AG09319 (cell line): ENCODE measurements around the gene CD244.

Source experiments
- DNase-seq: peaks from one replicate; pipeline ENCODE4 v3.0.0-alpha.2; 2010; ENCODE audit warnings: low read depth; ENCODE audit errors: extremely low read depth
- CTCF ChIP-seq: IDR thresholded peaks from 2 replicates; pipeline ENCODE4 v1.5.1; 2011; ENCODE audit warnings: low read depth, mild to moderate bottlenecking, inconsistent platforms, low read length, moderate library complexity

Gene CD244

DNA sequence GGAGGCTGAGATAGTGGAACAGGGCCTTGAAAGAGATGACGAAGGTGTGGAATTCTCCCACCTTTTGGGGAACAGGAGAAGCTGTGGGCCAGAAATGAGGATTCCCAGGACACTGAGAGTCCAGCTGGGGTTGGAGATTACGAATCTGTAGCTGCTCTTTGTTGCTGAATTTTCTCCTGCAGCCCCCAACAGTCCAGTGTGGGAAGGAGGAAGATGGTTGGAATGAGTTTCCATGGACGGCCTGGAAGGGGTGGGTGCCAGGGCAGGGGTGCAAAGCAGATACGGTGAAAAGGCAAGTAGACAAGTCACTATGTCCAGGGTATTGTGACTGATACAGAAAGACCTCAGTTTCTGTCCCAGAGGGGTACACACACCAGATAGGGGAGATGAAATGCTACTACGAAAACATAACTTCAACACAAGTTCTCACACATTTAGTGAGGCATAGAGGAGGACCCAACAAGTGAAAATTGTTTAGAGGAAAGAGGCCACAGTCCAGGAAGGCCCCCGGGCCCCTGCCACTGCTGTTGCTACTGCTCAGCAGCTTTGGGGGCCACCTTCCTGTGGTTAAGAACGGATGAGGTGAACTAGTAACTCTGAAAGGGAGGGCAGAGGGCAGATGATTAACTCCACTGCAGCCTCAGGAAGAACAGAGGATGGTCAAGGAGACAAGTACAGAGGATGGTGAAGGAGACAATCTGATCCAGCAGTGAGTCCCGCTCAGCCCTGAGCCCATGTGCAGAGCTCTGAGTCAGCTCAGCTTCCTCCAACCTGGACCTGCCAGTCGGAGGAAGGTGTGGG, 7.3 kb downstream of the CD244 start:
- DNase-seq, result no peak
- TF ChIP-seq CTCF, result no peak

DNA sequence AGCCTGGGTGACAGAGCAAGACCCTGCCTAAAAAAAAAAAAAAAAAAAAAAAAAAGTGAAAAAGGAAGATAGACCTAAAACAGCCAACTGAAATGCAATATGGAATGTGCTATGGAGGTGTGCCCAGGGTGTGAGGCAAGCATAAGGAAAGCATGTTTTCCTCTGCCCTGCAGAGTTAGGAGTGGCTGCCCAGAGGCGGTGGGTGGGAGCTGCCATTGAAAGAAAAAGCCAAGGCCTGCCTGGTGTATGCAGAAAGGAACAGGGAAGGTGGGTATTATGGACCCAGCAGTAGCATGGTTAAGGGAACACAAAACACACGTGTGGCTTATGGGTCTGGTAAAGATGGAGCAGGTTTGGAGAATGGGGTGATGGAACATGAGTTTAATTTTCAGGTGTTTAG, 8.9 kb downstream of the CD244 start:
- no peak for TF ChIP-seq CTCF
- no peak for DNase-seq

- DNase-seq, result no peak
- TF ChIP-seq CTCF, result no peak
Measured at GRCh38 chr1:160853014-160853413, 9.7 kb downstream of the CD244 start.

DNA sequence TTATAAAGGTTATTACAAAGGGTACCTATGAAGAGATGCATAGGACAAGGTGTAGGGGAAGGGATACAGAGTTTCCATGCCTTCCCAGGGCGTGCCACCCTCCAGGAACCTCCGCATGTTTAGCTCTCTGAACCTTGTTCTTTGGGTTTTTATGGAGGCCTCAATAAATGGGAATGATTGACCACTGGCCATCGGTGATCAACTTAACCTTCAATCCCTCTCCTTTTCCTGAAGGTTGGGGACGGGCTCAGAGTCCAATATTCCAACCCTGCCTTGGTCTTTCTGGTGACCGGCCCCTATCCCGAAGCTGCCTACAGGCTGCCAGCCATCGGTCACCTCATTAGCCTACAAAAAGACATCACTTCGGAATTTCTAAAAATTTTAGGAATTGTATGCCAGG, 11.7 kb downstream of the CD244 start:
- TF ChIP-seq CTCF, result no peak
- DNase-seq, result no peak

DNA sequence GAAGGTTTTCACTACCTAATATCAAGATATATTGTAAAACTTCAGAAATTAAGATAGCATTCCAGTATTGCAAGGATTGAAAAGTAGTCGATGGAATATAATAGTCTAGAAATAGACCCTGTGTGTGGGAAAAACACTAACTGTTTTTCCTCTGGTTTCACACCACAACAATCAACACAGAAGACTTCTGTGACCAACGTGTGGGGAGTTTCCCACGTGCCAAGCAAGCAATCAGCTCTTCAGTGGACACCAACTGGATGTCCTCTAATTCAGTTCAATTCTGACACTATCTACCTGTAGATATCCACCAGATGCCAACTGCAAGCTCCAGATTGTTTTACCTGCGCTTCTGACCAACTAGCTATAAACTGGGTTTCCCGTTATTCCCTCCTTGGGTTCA, 12.1 kb downstream of the CD244 start:
- no peak for TF ChIP-seq CTCF
- DNase-seq, result no peak

DNA sequence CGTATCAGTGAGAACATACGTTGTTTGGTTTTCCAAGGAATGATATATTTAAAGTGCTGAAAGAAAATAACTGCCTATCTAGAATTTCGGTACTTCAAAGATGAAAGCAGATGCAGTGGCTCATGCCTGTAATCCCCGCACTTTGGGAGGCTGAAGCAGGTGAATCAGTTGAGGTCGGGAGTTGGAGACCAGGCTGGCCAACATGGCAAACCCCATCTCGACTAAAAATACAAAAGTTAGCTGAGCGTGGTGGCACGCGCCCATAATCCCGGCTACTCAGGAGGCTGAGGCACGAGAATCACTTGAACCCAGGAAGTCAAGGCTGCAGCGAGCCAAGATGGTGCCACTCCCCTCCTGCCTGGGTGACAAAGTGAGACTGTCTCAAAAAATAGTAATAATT, 16.4 kb downstream of the CD244 start:
- DNase-seq, result no peak
- no peak for TF ChIP-seq CTCF

GRCh38 chr1:160844447-160845232, 18.0 kb downstream of the CD244 start:
- no peak for DNase-seq
- TF ChIP-seq CTCF, result no peak
